Islet of Langerhans (tissue), 1 donor: ENCODE measurements around the gene NR4A1.

Source experiments
- FAIRE-seq: peaks from one replicate; lab custom pipeline; 2011; peaks lifted over from hg19 to GRCh38; lab: Jason Lieb, UNC

Gene NR4A1

GRCh38 chr12:52041695-52042123 is 9.5 kb upstream of the NR4A1 start:
- no peak for FAIRE-seq

GRCh38 chr12:52042706-52043385 is 8.4 kb upstream of the NR4A1 start:
- no peak for FAIRE-seq

- no peak for FAIRE-seq
Observed at GRCh38 chr12:52043386-52044212, 7.6 kb upstream of the NR4A1 start.

- FAIRE-seq = no peak
Observed at GRCh38 chr12:52044292-52044983, 6.8 kb upstream of the NR4A1 start.

GRCh38 chr12:52045794-52046199 is 5.4 kb upstream of the NR4A1 start:
- FAIRE-seq = no peak

GRCh38 chr12:52046859-52047258 is 4.4 kb upstream of the NR4A1 start:
- no peak for FAIRE-seq

GRCh38 chr12:52049286-52049685 is 2.0 kb upstream of the NR4A1 start:
- no peak for FAIRE-seq

GRCh38 chr12:52049688-52050087 is 1.6 kb upstream of the NR4A1 start:
- FAIRE-seq = no peak

GRCh38 chr12:52050116-52050757 is 1.0 kb upstream of the NR4A1 start:
- FAIRE-seq = no peak

GRCh38 chr12:52052468-52053186 is 1.4 kb downstream of the NR4A1 start:
- FAIRE-seq = no peak

GRCh38 chr12:52053536-52054209 is 2.4 kb downstream of the NR4A1 start:
- no peak for FAIRE-seq

GRCh38 chr12:52054231-52054832 is 3.1 kb downstream of the NR4A1 start:
- no peak for FAIRE-seq

GRCh38 chr12:52054833-52055730 is 3.8 kb downstream of the NR4A1 start:
- no peak for FAIRE-seq

GRCh38 chr12:52055731-52056711 is 4.8 kb downstream of the NR4A1 start:
- no peak for FAIRE-seq

GRCh38 chr12:52056801-52057637 is 5.8 kb downstream of the NR4A1 start:
- no peak for FAIRE-seq

GRCh38 chr12:52057638-52058576 is 6.7 kb downstream of the NR4A1 start:
- FAIRE-seq = no peak
